WTC11 (cell line): Measurements from ENCODE around the gene ST6GALNAC3. TPM values are rescaled to one million over a fixed set of nuclear protein-coding genes. Genes with fewer than 3 reads are reported as not detected.
"Not testable (repeated sequence)": the region's sequence is repeated elsewhere in the genome, so short reads cannot be mapped to it uniquely, and the experiment has no call there.

Experiments
- ATAC-seq: fragments of 200-7000 bp; cut with Tn5 transposase; 2 replicates; pipeline ENCODE4 v1.10.0; 2021; ENCODE audit warnings: mild to moderate bottlenecking, moderate library complexity
- CTCF ChIA-PET: fragments of 300-600 bp; sonication (Branson Sonifier 250); formaldehyde crosslinking; loops from one replicate; lab custom pipeline; 2021; ENCODE audit warnings: antibody characterized with exemption; lab: Charles Lee
- POLR2A ChIA-PET: fragments of 350-600 bp; sonication (Branson Sonifier 250); formaldehyde crosslinking; loops from one replicate; lab custom pipeline; 2021; ENCODE audit warnings: antibody characterized with exemption; lab: Charles Lee
- DNase-seq: peaks from one replicate; pipeline ENCODE4 v3.0.0; 2021; ENCODE audit warnings: low spot score
- H3K27ac Mint-ChIP-seq: 2 replicates; pipeline ENCODE4 v1.8.0; 2021; ENCODE audit warnings: mixed read lengths
- H3K27me3 Mint-ChIP-seq: 2 replicates; pipeline ENCODE4 v1.8.0; 2021; ENCODE audit warnings: low read depth, mild to moderate bottlenecking, moderate library complexity, mixed read lengths
- H3K36me3 Mint-ChIP-seq: 2 replicates; pipeline ENCODE4 v1.8.0; 2021; ENCODE audit warnings: mixed read lengths
- H3K4me1 Mint-ChIP-seq: 2 replicates; pipeline ENCODE4 v1.8.0; 2022; ENCODE audit warnings: mixed read lengths
- H3K4me3 Mint-ChIP-seq: 2 replicates; pipeline ENCODE4 v1.8.0; 2021; ENCODE audit warnings: mild to moderate bottlenecking, moderate library complexity, mixed read lengths
- H3K9me3 Mint-ChIP-seq: 2 replicates; pipeline ENCODE4 v1.8.0; 2021; ENCODE audit warnings: mixed read lengths
- ATF1 ChIP-seq: sonication (generic); formaldehyde crosslinking; IDR thresholded peaks from 2 replicates; pipeline ENCODE4 v1.8.1; 2023; ENCODE audit warnings: mild to moderate bottlenecking, moderate library complexity, missing genetic modification reagents
- NFE2L1 ChIP-seq: sonication (generic); formaldehyde crosslinking; IDR thresholded peaks from 2 replicates; pipeline ENCODE4 v1.8.1; 2023; ENCODE audit warnings: missing genetic modification reagents
- NR2C2 ChIP-seq: sonication (generic); formaldehyde crosslinking; IDR thresholded peaks from 2 replicates; pipeline ENCODE4 v1.8.0; 2022; ENCODE audit warnings: mild to moderate bottlenecking, missing genetic modification reagents
- RELA ChIP-seq: sonication (generic); formaldehyde crosslinking; IDR thresholded peaks from 2 replicates; pipeline ENCODE4 v1.8.1; 2022; ENCODE audit warnings: missing genetic modification reagents, mild to moderate bottlenecking, borderline replicate concordance
- SMAD3 ChIP-seq: sonication (generic); formaldehyde crosslinking; IDR thresholded peaks from 2 replicates; pipeline ENCODE4 v1.8.0; 2022; ENCODE audit warnings: missing genetic modification reagents, mild to moderate bottlenecking, borderline replicate concordance
- TEAD1 ChIP-seq: sonication (generic); formaldehyde crosslinking; IDR thresholded peaks from 2 replicates; pipeline ENCODE4 v1.8.0; 2022; ENCODE audit warnings: mild to moderate bottlenecking, missing genetic modification reagents
- ZNF138 ChIP-seq: sonication (generic); formaldehyde crosslinking; conservative IDR thresholded peaks from 2 replicates; pipeline ENCODE4 v1.8.1; 2022; ENCODE audit warnings: mild to moderate bottlenecking, moderate library complexity, missing genetic modification reagents
- ZNF219 ChIP-seq: sonication (generic); formaldehyde crosslinking; IDR thresholded peaks from 2 replicates; pipeline ENCODE4 v1.8.0; 2023; ENCODE audit warnings: missing genetic modification reagents, mild to moderate bottlenecking, borderline replicate concordance
- ZNF232 ChIP-seq: sonication (generic); formaldehyde crosslinking; IDR thresholded peaks from 2 replicates; pipeline ENCODE4 v1.8.0; 2022; ENCODE audit warnings: mild to moderate bottlenecking, missing genetic modification reagents
- ZNF317 ChIP-seq: sonication (generic); formaldehyde crosslinking; IDR thresholded peaks from 2 replicates; pipeline ENCODE4 v1.8.1; 2023; ENCODE audit warnings: low read depth, mild to moderate bottlenecking, moderate library complexity, missing genetic modification reagents, borderline replicate concordance
- ZNF416 ChIP-seq: fragments of 250-450 bp; sonication (Bioruptor Pico); IDR thresholded peaks from 2 replicates; pipeline ENCODE4 v1.9.0; 2021; ENCODE audit warnings: mild to moderate bottlenecking, inconsistent platforms
- total RNA-seq: library from RNA; stranded (reverse); gene quantifications from 3 replicates; pipeline ENCODE4 v1.2.3, GENCODE V29; 2021
- TF ChIP-seq, protein P1 (sequence below): sonication (generic); formaldehyde crosslinking; IDR thresholded peaks from 2 replicates; pipeline ENCODE4 v1.8.0; 2023; ENCODE audit warnings: missing genetic modification reagents
- TF ChIP-seq, protein P2 (sequence below): sonication (generic); formaldehyde crosslinking; IDR thresholded peaks from 2 replicates; pipeline ENCODE4 v1.8.0; 2023; ENCODE audit warnings: mild to moderate bottlenecking, missing genetic modification reagents
- TF ChIP-seq, protein P3 (sequence below): sonication (generic); formaldehyde crosslinking; IDR thresholded peaks from 2 replicates; pipeline ENCODE4 v1.8.0; 2022; ENCODE audit warnings: mild to moderate bottlenecking, missing genetic modification reagents
- TF ChIP-seq, protein P4 (sequence below): sonication (generic); formaldehyde crosslinking; IDR thresholded peaks from 2 replicates; pipeline ENCODE4 v1.8.1; 2023; ENCODE audit warnings: mild to moderate bottlenecking, missing genetic modification reagents, moderate library complexity
- TF ChIP-seq, protein P5 (sequence below): sonication (generic); formaldehyde crosslinking; IDR thresholded peaks from 2 replicates; pipeline ENCODE4 v1.8.1; 2023; ENCODE audit warnings: mild to moderate bottlenecking, missing genetic modification reagents
- TF ChIP-seq, protein P6 (sequence below): sonication (generic); formaldehyde crosslinking; IDR thresholded peaks from 2 replicates; pipeline ENCODE4 v1.8.1; 2023; ENCODE audit warnings: mild to moderate bottlenecking, missing genetic modification reagents
- TF ChIP-seq, protein P7 (sequence below): sonication (generic); formaldehyde crosslinking; IDR thresholded peaks from 2 replicates; pipeline ENCODE4 v1.8.0; 2022; ENCODE audit warnings: mild to moderate bottlenecking, missing genetic modification reagents

The ST6GALNAC3 gene
- total RNA-seq, 1 experiment from 2014 or later = 11.9 TPM

DNA sequence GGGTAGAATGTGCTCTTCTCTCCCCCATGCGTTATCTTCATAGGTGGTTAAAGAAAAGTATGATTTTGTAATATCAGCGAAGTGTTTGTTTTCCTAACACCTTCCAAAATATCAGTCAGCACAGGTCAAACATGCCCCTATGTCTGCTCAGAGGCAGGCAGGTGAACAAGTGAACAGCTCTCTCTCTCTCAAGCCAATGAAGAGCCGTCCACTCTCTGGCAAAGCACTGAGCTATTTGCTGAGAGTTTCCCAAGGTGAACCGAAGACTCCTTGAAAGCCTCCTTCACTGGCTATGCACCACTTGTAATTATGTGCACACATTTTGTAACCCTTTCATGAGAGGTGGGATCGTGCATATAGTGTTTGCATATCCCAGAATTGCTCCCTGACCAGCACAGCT lies 47.7 kb downstream of the ST6GALNAC3 start:
- no peaks in the 10 kb centered on the region for H3K36me3 Mint-ChIP-seq
- DNase-seq = no peak
- H3K27ac Mint-ChIP-seq = no peak overlapping the region
- POLR2A ChIA-PET = no interaction called here
- no peaks in the 10 kb centered on the region for H3K27me3 Mint-ChIP-seq
- CTCF ChIA-PET = interaction anchor here (1.2 kb wide), 1 partner anchor 26 kb away, joined by 3 read pairs; no protein-coding TSS in a partner anchor
- H3K4me1 Mint-ChIP-seq = peaks cover 19% of the 10 kb centered on the region
- no peak for TF ChIP-seq ATF1
- TF ChIP-seq SMAD3 (CRISPR knock-in tag) = no peak
- no peak for TF ChIP-seq RELA
- TF ChIP-seq NR2C2 (CRISPR knock-in tag) = no peak
- no peak for TF ChIP-seq ZNF219
- TF ChIP-seq ZNF317 (CRISPR knock-in tag) = no peak
- TF ChIP-seq, protein P1, sequence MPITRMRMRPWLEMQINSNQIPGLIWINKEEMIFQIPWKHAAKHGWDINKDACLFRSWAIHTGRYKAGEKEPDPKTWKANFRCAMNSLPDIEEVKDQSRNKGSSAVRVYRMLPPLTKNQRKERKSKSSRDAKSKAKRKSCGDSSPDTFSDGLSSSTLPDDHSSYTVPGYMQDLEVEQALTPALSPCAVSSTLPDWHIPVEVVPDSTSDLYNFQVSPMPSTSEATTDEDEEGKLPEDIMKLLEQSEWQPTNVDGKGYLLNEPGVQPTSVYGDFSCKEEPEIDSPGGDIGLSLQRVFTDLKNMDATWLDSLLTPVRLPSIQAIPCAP (CRISPR knock-in tag) = no peak
- TF ChIP-seq, protein P2, sequence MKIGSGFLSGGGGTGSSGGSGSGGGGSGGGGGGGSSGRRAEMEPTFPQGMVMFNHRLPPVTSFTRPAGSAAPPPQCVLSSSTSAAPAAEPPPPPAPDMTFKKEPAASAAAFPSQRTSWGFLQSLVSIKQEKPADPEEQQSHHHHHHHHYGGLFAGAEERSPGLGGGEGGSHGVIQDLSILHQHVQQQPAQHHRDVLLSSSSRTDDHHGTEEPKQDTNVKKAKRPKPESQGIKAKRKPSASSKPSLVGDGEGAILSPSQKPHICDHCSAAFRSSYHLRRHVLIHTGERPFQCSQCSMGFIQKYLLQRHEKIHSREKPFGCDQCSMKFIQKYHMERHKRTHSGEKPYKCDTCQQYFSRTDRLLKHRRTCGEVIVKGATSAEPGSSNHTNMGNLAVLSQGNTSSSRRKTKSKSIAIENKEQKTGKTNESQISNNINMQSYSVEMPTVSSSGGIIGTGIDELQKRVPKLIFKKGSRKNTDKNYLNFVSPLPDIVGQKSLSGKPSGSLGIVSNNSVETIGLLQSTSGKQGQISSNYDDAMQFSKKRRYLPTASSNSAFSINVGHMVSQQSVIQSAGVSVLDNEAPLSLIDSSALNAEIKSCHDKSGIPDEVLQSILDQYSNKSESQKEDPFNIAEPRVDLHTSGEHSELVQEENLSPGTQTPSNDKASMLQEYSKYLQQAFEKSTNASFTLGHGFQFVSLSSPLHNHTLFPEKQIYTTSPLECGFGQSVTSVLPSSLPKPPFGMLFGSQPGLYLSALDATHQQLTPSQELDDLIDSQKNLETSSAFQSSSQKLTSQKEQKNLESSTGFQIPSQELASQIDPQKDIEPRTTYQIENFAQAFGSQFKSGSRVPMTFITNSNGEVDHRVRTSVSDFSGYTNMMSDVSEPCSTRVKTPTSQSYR (CRISPR knock-in tag) = no peak
- TF ChIP-seq ZNF416 (CRISPR knock-in tag) = no peak
- no peak for TF ChIP-seq NFE2L1
- TF ChIP-seq, protein P3, sequence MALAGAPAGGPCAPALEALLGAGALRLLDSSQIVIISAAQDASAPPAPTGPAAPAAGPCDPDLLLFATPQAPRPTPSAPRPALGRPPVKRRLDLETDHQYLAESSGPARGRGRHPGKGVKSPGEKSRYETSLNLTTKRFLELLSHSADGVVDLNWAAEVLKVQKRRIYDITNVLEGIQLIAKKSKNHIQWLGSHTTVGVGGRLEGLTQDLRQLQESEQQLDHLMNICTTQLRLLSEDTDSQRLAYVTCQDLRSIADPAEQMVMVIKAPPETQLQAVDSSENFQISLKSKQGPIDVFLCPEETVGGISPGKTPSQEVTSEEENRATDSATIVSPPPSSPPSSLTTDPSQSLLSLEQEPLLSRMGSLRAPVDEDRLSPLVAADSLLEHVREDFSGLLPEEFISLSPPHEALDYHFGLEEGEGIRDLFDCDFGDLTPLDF = no peak
- TF ChIP-seq ZNF232 (CRISPR knock-in tag) = no peak
- TF ChIP-seq, protein P4, sequence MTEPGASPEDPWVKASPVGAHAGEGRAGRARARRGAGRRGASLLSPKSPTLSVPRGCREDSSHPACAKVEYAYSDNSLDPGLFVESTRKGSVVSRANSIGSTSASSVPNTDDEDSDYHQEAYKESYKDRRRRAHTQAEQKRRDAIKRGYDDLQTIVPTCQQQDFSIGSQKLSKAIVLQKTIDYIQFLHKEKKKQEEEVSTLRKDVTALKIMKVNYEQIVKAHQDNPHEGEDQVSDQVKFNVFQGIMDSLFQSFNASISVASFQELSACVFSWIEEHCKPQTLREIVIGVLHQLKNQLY (CRISPR knock-in tag) = no peak
- TF ChIP-seq, protein P5, sequence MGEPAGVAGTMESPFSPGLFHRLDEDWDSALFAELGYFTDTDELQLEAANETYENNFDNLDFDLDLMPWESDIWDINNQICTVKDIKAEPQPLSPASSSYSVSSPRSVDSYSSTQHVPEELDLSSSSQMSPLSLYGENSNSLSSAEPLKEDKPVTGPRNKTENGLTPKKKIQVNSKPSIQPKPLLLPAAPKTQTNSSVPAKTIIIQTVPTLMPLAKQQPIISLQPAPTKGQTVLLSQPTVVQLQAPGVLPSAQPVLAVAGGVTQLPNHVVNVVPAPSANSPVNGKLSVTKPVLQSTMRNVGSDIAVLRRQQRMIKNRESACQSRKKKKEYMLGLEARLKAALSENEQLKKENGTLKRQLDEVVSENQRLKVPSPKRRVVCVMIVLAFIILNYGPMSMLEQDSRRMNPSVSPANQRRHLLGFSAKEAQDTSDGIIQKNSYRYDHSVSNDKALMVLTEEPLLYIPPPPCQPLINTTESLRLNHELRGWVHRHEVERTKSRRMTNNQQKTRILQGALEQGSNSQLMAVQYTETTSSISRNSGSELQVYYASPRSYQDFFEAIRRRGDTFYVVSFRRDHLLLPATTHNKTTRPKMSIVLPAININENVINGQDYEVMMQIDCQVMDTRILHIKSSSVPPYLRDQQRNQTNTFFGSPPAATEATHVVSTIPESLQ (CRISPR knock-in tag) = no peak
- no peaks in the 10 kb centered on the region for H3K9me3 Mint-ChIP-seq
- no peak overlapping the region for H3K4me3 Mint-ChIP-seq
- ATAC-seq = no peak

DNA sequence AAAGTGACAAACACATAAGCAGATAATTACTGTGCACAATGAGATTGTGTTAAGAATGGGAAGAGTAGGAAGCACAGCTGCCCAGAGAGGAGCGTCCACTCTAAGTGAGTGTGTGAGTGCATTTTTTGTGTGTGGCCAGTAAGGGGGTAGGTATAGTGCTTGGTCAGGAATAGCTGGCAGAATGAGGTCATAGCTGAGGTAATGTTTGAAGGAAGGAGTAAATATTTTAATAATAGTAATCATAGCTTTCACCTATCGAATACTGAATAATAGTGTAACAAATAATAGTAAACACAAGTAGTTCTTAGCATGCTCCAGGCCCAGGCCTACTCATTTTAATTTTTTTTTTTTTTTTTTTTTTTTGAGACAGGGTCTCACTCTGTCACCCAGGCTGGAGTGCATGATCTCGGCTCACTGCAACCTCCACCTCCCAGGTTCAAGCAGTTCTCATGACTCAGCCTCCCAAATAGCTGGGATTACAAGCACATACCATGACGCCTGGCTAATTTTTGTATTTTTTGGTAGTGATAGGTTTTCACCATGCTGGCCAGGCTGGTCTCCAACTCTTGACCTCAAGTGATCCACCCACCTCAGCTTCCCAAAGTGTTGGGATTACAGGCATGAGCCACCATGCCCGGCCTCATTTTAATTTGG lies 49.0 kb downstream of the ST6GALNAC3 start:
- not testable (repeated sequence) for H3K4me3 Mint-ChIP-seq, H3K9me3 Mint-ChIP-seq, H3K36me3 Mint-ChIP-seq, ATAC-seq, H3K27me3 Mint-ChIP-seq, H3K27ac Mint-ChIP-seq, DNase-seq
- H3K4me1 Mint-ChIP-seq = peaks cover 19% of the 10 kb centered on the region
- ChIA-PET CTCF (interaction anchor here (1.0 kb wide), 1 partner anchor 16 kb away, joined by 3 read pairs; no protein-coding TSS in a partner anchor), POLR2A (interaction anchor here (0.6 kb wide), 1 partner anchor 12 kb away, joined by 3 read pairs; no protein-coding TSS in a partner anchor)

DNA sequence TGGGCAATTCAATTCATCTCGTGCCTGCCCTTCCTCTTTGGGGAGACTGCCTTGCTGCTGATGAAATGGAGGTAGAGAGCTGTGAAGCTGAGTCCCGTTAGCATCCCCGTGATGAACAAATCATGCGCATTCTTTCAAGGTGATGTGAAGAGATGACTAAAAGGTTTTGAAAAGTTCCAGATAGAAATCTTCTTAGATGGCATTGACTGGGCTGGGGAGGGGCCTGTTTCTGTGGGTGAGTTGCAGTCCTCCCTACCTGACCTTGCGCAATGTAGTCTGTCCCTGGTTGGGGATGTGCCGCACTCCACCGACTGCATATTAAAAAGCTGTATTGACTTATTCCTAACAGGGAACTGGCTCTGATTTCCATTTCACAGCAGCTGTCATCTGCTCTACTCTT lies 49.6 kb downstream of the ST6GALNAC3 start:
- H3K4me3 Mint-ChIP-seq = no peak overlapping the region
- CTCF ChIA-PET = interaction anchor here (1.0 kb wide), 1 partner anchor 16 kb away, joined by 3 read pairs; no protein-coding TSS in a partner anchor
- no peak for ATAC-seq
- POLR2A ChIA-PET = interaction anchor here (0.6 kb wide), 1 partner anchor 11 kb away, joined by 3 read pairs; no protein-coding TSS in a partner anchor
- peaks cover 3% of the 10 kb centered on the region; the same call in 1 of the 2 replicates for H3K36me3 Mint-ChIP-seq
- peaks cover 19% of the 10 kb centered on the region for H3K4me1 Mint-ChIP-seq
- no peak for DNase-seq
- H3K27ac Mint-ChIP-seq = no peak overlapping the region
- no peaks in the 10 kb centered on the region; the same call in 1 of the 2 replicates for H3K9me3 Mint-ChIP-seq
- H3K27me3 Mint-ChIP-seq = no peaks in the 10 kb centered on the region
- TF ChIP-seq, protein P5 (CRISPR knock-in tag) = no peak
- TF ChIP-seq TEAD1 (CRISPR knock-in tag) (no peak), ZNF219 (no peak), ZNF138 (CRISPR knock-in tag) (no peak), ZNF317 (CRISPR knock-in tag) (no peak)
- TF ChIP-seq, protein P4 (CRISPR knock-in tag) = no peak
- TF ChIP-seq, protein P6, sequence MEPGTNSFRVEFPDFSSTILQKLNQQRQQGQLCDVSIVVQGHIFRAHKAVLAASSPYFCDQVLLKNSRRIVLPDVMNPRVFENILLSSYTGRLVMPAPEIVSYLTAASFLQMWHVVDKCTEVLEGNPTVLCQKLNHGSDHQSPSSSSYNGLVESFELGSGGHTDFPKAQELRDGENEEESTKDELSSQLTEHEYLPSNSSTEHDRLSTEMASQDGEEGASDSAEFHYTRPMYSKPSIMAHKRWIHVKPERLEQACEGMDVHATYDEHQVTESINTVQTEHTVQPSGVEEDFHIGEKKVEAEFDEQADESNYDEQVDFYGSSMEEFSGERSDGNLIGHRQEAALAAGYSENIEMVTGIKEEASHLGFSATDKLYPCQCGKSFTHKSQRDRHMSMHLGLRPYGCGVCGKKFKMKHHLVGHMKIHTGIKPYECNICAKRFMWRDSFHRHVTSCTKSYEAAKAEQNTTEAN (CRISPR knock-in tag) = no peak
- TF ChIP-seq, protein P7, sequence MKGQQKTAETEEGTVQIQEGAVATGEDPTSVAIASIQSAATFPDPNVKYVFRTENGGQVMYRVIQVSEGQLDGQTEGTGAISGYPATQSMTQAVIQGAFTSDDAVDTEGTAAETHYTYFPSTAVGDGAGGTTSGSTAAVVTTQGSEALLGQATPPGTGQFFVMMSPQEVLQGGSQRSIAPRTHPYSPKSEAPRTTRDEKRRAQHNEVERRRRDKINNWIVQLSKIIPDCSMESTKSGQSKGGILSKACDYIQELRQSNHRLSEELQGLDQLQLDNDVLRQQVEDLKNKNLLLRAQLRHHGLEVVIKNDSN (CRISPR knock-in tag) = no peak
